Motor neuron (in vitro differentiated cells): Measurements from ENCODE around the gene PDCD2L. TPM values are rescaled to one million over a fixed set of nuclear protein-coding genes. Genes with fewer than 3 reads are reported as not detected.

ENCODE experiments used
- ATAC-seq, 8 experiments: fragments of 200-7000 bp; cut with Tn5 transposase; replicated peaks in 6 of 8; 2 replicates each; pipeline ENCODE4 v1.8.0; 2021; ENCODE audit warnings: mild to moderate bottlenecking in 8 of 8, moderate library complexity in 8 of 8
- H3K27ac ChIP-seq, 2 donors: fragments of 250-450 bp; sonication (Bioruptor Pico); 2 replicates each; pipeline ENCODE4 v1.9.0; 2021; ENCODE audit warnings: antibody characterized with exemption in 2 of 2, mild to moderate bottlenecking in 2 of 2, moderate library complexity in 1 of 2
- H3K4me1 ChIP-seq, 2 donors: fragments of 250-450 bp; sonication (Bioruptor Pico); replicated peaks in 1 of 2; 2 replicates each; pipeline ENCODE4 v1.6.1; 2021; ENCODE audit warnings: antibody characterized with exemption in 2 of 2, mild to moderate bottlenecking in 2 of 2, moderate library complexity in 1 of 2
- H3K4me3 ChIP-seq, 5 donors: fragments of 250-450 bp; sonication (Bioruptor Pico); 2 replicates each; pipeline ENCODE4 v1.9.0; 2021; ENCODE audit warnings: antibody characterized with exemption in 5 of 5, mild to moderate bottlenecking in 5 of 5, moderate library complexity in 4 of 5
- WGBS, 10 experiments: fragments of 450-650 bp; shearing (Covaris generic); methylation state at CpG; one replicate each; pipeline ENCODE4 v1.0.0; 2022; 5-methylcytosine and 5-hydroxymethylcytosine counted together
- in situ Hi-C, 9 experiments: fragments of 400-800 bp; cut with MboI; loops; one replicate each; pipeline ENCODE4 v1.15.0; 2021; ENCODE audit warnings: low sequenced_read_pairs in 9 of 9, low pct_unique_long_range_greater_than_20kb in 2 of 9; ENCODE audit not compliant: unreplicated experiment in 9 of 9
- total RNA-seq, 8 experiments: library from RNA; unstranded; fragments of 300-600 nt; gene quantifications; 2 replicates each; pipeline versions ENCODE4 v1.2.3 to v1.2.4, GENCODE V29; 2022

PDCD2L gene
- total RNA-seq, 8 experiments from 2014 or later: 13.3 to 27.6 (median 18.1) TPM

- H3K4me3 ChIP-seq: no peak overlapping the region
- H3K27ac ChIP-seq: no peak overlapping the region
These were observed 1.9 kb downstream of the PDCD2L start for GRCh38 chr19:34405892-34406660.

GRCh38 chr19:34408411-34408810 lies 4.2 kb downstream of the PDCD2L start:
- WGBS, 10 experiments: 25 to 100% (median 91%) methylated on average over 1 to 6 of the region's 8 CpGs; no CpG with 5 or more reads in 6 of the 10 experiments
- Histone ChIP-seq H3K4me1 (peaks cover 5 to 6% of the 10 kb centered on the region in 2 donors), H3K27ac (no peak overlapping the region), H3K4me3 (no peak overlapping the region)
- in situ Hi-C loops: no loop called here
- no peak for ATAC-seq

More at GRCh38 chr19:34405892-34406660, 1.9 kb downstream of the PDCD2L start:
- peaks cover 5 to 6% of the 10 kb centered on the region in 2 donors for H3K4me1 ChIP-seq
- ATAC-seq: no peak
- in situ Hi-C loops: no loop called here
- 72 to 100% (median 91%) methylated on average over 2 to 13 of the region's 13 CpGs for WGBS, 10 experiments

- in situ Hi-C loops: no loop called here
- WGBS, 10 experiments: 87 to 100% (median 95%) methylated on average over 3 to 6 of the region's 10 CpGs
- H3K4me3 ChIP-seq: no peak overlapping the region
- H3K27ac ChIP-seq: no peak overlapping the region
- ATAC-seq: no peak
- peaks cover 5 to 6% of the 10 kb centered on the region in 2 donors for H3K4me1 ChIP-seq
These were observed 5.3 kb downstream of the PDCD2L start for GRCh38 chr19:34409189-34410164.

DNA sequence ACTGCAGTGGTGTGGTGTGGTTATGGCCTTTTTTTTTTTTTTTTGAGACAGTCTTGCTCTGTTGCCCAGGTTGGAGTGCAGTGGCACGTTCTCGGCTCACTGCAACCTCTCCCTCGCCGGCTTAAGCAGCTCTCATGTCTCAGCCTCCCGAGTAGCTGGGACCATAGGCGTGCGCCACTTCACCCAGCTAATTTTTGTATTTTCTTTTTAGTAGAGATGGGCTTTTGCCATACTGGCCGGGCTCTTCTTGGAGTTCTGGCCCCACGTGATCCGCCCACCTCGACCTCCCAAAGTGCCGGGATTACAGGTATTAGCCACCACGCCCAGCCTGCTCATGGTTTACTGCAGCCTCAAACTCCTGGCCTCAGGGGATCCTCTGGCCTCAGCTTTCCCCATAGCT lies 7.0 kb downstream of the PDCD2L start:
- Histone ChIP-seq H3K4me3 (no peak overlapping the region), H3K27ac (no peak overlapping the region), H3K4me1 (no peaks in the 10 kb centered on the region)
- ATAC-seq: no peak
- in situ Hi-C loops: no loop called here
- whole genome bisulfite sequencing, 10 experiments: 82 to 100% (median 96%) methylated on average over 4 to 7 of the region's 13 CpGs; no CpG with 5 or more reads in 2 of the 10 experiments

- whole genome bisulfite sequencing, 10 experiments: 72 to 100% (median 96%) methylated on average over 2 to 6 of the region's 7 CpGs; no CpG with 5 or more reads in 2 of the 10 experiments
- Histone ChIP-seq H3K4me1 (no peaks in the 10 kb centered on the region), H3K27ac (no peak overlapping the region), H3K4me3 (no peak overlapping the region)
- peak in 2 of 8 experiments; percentile 87 to 100 for ATAC-seq
- in situ Hi-C loops: no loop called here
These were observed 11.9 kb downstream of the PDCD2L start for GRCh38 chr19:34416021-34416545.

DNA sequence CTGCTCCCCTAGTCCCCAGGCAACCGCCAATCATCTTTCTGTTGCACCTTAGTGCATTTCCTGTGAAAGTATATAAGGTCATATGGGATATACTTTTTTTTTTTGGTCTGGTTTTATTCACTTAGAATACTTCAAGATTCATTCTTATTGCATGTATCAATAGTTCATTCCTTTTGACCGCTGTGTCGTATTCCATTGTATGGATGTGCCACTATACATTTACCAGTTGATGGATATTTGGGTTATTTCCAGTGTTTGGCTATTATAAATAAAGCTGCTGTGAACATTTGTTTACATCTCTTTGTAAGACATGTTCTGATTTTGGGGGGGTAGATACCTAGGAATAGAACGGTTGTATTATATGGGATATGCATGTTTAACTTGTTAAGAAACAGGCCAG lies 14.1 kb downstream of the PDCD2L start:
- ATAC-seq: no peak
- H3K4me3 ChIP-seq: no peak overlapping the region
- H3K27ac ChIP-seq: no peak overlapping the region
- no peaks in the 10 kb centered on the region for H3K4me1 ChIP-seq
- WGBS, 10 experiments: 80 to 100% (median 99%) methylated on average over 2 to 4 of the region's 4 CpGs; no CpG with 5 or more reads in 2 of the 10 experiments
- in situ Hi-C loops: no loop called here

- Histone ChIP-seq H3K27ac (no peak overlapping the region), H3K4me3 (no peak overlapping the region), H3K4me1 (peaks cover 4 to 19% of the 10 kb centered on the region in 2 donors)
- no peak for ATAC-seq
- in situ Hi-C loops: no loop called here
- 80 to 94% (median 85%) methylated on average over 1 to 5 of the region's 8 CpGs; no CpG with 5 or more reads in 4 of the 10 experiments for WGBS, 10 experiments
These were observed 22.0 kb downstream of the PDCD2L start for GRCh38 chr19:34426096-34426661.

- in situ Hi-C loops: no loop called here
- peak; percentile 59 to 81 (median 66) for ATAC-seq
These were observed 24.5 kb downstream of the PDCD2L start for GRCh38 chr19:34428549-34429285.

DNA sequence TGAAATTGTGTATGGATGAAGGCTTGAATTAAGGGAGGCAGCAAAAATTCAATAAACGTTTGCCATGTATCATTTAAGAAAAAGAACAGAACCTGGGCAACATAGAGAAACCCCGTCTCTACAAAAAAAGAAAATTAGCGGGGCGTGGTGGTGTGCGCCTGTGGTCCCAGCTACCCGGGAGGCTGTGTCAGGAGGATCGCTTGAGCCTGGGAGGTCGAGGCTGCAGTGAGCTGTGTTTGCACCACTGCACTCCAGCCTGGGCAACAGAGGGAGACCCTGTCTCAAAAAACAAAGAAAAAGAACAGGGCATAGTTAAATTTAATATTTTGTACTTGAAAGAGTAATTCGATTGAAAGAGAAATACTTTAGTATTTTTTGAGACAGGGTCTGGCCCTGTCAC lies 25.4 kb downstream of the PDCD2L start:
- in situ Hi-C loops: no loop called here
- H3K27ac ChIP-seq: no peak overlapping the region
- peaks cover 4 to 21% of the 10 kb centered on the region in 2 donors for H3K4me1 ChIP-seq
- no peak for ATAC-seq
- 47 to 66% (median 58%) methylated on average over 3 to 9 of the region's 9 CpGs for WGBS, 10 experiments
- peak overlapping the region; percentile 66 to 100 (median 79) for H3K4me3 ChIP-seq

More at GRCh38 chr19:34428549-34429285, 24.5 kb downstream of the PDCD2L start:
- Histone ChIP-seq H3K27ac (peak overlapping the region; percentile 76 to 83), H3K4me3 (peak overlapping the region; percentile 66 to 100 (median 79)), H3K4me1 (peaks cover 4 to 21% of the 10 kb centered on the region in 2 donors)
- WGBS, 10 experiments: 0% methylated on average over 1 to 22 of the region's 68 CpGs; no CpG with 5 or more reads in 1 of the 10 experiments

DNA sequence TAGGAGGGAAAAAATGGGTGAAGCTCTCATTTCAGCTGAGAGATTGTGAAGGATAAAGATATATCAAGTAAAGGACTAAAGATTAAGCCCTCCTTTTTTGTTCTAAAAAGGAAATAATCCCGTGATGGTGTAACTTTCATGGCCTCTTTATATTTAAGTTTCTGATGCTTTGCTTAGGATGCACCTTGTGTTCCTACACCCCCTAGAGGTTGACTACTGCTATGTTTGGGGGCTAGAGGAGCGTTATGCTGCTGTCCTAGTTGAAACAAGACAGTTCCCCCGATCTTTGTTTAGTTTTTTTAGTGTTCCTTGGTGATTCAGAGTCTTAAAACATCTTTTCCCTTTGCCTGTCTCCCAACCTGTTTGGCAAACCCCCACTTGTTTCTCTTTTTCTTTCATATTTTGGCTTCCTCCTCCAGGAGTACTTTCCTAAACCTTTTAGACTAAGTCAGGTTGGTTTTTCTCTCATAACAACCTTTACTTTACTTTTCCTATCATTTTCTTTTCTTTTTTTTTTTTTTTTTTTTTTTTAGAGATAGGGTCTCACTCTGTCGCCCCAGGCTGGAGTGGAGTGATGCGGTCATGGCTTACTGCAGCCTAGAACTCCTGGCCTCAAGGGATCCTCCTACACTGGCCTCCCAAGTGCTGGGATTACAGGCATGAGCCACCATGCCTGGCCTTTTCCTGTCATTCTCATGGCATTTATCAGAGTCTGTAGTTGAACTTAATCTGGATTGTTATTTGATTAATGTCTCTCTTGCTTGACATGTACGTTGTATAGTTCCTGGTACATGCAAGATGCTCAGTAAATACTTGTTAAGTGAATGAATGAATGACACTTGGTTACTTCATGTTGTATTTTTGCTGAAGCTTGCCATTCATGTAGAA lies 26.8 kb downstream of the PDCD2L start:
- in situ Hi-C loops: no loop called here
- ATAC-seq: peak in 3 of 8 experiments; percentile 4 to 30 (median 4)
- Histone ChIP-seq H3K4me1 (peaks cover 4 to 21% of the 10 kb centered on the region in 2 donors), H3K27ac (no peak overlapping the region), H3K4me3 (peak overlapping the region in 1 of 5 donors; percentile 5)
- WGBS, 10 experiments: 0 to 65% (median 47%) methylated on average over 2 to 6 of the region's 6 CpGs

GRCh38 chr19:34431681-34432402 lies 27.6 kb downstream of the PDCD2L start:
- H3K4me1 ChIP-seq: peaks cover 4 to 21% of the 10 kb centered on the region in 2 donors
- WGBS, 10 experiments: 56 to 100% (median 91%) methylated on average over 1 to 2 of the region's 2 CpGs; no CpG with 5 or more reads in 2 of the 10 experiments
- no peak for ATAC-seq
- in situ Hi-C loops: no loop called here
- H3K4me3 ChIP-seq: no peak overlapping the region
- H3K27ac ChIP-seq: no peak overlapping the region
